Measurements from ENCODE around the gene HSD3B1.
A peak's percentile ranks its signal among the peaks of the same experiment; 100 is the strongest.
"Not testable (repeated sequence)": the region's sequence is repeated elsewhere in the genome, so short reads cannot be mapped to it uniquely, and the experiment has no call there.

HSD3B1 gene

DNA sequence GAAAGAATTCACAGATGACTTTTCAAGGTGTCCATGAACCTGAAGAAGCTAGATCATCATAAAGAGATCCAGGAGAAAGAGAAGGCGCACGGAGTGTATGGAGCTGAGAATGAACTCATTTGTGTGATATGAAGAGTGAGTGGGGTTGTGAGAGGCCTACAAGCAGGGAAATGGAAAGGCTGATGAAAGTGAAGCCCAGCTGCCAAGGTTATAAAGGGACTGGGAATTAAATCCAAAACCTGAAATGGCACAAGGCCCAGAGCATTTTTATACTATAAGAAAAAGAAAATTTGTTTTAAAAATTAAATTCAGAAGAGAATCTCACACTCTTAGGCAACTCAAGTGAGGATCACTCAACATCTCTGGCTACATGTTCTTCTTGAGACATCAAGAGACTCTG is 43.4 kb downstream of the HSD3B1 start:
- TF ChIP-seq, protein P1, sequence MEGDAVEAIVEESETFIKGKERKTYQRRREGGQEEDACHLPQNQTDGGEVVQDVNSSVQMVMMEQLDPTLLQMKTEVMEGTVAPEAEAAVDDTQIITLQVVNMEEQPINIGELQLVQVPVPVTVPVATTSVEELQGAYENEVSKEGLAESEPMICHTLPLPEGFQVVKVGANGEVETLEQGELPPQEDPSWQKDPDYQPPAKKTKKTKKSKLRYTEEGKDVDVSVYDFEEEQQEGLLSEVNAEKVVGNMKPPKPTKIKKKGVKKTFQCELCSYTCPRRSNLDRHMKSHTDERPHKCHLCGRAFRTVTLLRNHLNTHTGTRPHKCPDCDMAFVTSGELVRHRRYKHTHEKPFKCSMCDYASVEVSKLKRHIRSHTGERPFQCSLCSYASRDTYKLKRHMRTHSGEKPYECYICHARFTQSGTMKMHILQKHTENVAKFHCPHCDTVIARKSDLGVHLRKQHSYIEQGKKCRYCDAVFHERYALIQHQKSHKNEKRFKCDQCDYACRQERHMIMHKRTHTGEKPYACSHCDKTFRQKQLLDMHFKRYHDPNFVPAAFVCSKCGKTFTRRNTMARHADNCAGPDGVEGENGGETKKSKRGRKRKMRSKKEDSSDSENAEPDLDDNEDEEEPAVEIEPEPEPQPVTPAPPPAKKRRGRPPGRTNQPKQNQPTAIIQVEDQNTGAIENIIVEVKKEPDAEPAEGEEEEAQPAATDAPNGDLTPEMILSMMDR (IDR thresholded peaks at IDR 0.05; ENCODE audit: insufficient read depth, low read depth, low read length, missing control alignments) = no peak
- no peak overlapping the region for H3K4me3 ChIP-seq (ENCODE audit: low read length)
- DNase-seq (ENCODE audit: low read depth) = no peak

DNA sequence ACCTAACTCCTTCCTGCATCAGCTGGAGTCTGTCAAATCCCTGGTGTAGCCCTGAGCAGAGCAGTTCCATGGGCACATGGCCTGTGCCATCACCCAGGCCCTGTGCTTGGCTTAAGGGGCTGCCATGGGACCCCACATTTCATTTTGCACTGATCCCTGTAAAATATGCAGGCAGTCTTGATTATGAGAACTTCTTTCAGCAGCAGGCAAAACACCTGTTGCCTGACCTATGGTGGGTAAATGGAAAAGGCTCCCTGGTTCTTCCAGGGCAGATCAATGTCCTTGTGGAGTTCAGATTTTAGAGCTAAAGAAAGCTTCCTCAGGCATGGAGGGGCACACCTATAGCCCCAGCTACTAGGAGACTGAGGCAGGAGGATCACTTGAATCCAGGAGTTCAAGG is 44.2 kb downstream of the HSD3B1 start:
- TF ChIP-seq, protein P1 (IDR thresholded peaks at IDR 0.05; ENCODE audit: insufficient read depth, low read depth, low read length, missing control alignments) = no peak
- DNase-seq (ENCODE audit: low read depth) = no peak
- H3K4me3 ChIP-seq (ENCODE audit: low read length) = no peak overlapping the region

DNA sequence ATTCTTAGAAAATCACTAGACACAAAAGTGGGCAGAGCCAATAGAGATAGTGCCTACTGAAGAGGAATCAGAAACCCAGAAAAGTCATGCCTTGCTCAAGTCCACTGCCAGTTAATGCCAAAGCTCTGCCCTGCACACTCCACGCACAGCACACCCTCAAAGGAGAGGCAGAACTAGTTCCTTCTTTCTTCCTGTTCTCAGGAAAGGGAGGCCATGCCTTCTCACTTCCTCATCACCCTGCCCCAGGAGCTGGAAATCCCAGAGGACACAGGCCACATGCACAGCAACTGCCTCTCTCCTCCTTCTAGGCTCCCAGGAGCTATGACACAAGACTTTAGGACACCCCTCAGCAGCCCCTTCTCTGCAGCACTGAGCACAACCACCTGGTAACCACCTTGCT is 45.6 kb downstream of the HSD3B1 start:
- not testable (repeated sequence) for H3K4me3 ChIP-seq (ENCODE audit: low read length); DNase-seq (ENCODE audit: low read depth)

DNA sequence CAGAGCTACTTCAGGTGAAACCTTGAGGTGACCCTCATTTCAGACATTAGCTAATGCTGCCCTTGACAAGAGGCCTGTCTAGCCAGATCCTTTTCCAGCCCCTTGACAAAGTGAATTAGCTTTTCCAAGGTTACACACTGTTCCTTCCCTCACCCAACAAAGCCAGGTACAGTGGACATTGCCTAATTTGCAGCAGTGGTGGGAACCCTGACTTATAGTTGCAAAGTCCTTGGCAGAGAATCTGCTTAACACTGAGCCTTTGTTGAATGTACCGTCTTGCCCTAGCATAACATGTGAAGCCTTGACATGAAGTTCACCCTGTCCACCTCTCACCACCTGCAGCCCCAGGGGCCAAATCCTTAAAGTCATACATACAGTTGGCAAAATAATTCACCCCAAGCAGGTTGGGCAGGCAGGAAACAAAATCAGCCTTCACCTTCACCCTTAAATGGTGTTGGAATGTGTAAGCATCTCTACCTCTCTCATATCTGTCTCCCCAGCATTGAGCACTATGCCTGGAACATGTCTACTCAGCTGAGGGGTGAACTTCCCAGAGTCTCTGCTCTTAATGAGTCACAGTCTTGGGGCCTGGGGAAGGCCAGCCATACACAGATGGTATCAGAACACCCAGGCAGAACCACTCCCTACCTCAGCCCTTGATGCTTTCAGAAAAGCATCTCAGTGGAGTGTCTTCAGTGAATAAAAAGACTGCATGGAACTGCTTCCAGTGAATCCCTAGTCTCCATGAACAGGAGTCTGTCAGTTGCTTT is 46.5 kb downstream of the HSD3B1 start:
- DNase-seq (ENCODE audit: low read depth) = peak; percentile 26
- H3K4me3 ChIP-seq (ENCODE audit: low read length) = not testable (repeated sequence)

DNA sequence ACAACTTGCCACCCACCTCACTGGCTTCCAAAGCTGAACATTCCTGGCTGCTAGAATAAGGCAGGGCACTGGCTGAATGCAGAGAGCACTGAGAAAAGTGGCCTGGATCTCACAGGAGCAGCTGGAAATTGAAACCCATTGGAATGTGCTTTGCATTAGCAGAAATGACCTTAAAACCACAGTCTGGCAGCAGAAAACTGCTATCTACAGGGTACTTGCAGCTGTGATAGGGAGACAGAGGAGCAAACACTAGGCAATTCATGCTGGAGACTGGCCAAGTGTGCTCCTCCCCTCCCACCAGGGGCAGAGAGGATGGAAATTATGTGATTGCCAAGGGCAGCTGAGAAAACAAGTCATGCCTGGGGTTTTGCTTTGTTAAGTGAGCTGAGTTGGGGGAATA is 47.2 kb downstream of the HSD3B1 start:
- DNase-seq (ENCODE audit: low read depth) = no peak
- TF ChIP-seq, protein P1 (IDR thresholded peaks at IDR 0.05; ENCODE audit: insufficient read depth, low read depth, low read length, missing control alignments) = no peak
- no peak overlapping the region for H3K4me3 ChIP-seq (ENCODE audit: low read length)

DNA sequence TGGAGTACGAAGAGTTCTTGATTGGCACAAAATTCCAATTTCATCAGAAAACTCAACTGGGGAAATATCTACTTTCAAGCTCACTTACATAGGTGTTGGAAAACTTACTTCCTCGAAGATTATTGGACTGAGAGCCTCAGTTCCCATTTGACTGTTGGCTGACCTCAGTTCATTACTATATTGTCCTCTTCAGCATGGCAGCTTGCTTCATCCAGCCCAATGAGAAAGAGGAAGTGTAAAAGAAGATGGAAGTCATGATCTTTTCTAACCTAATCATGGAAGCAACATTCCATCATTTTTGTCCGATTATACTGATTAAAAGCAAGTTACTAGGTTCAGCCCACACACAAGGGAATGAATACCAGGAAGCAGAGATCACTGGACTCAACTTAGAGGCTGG is 49.4 kb downstream of the HSD3B1 start:
- no peak overlapping the region for H3K4me3 ChIP-seq (ENCODE audit: low read length)
- no peak for DNase-seq (ENCODE audit: low read depth)
- TF ChIP-seq, protein P1 (IDR thresholded peaks at IDR 0.05; ENCODE audit: insufficient read depth, low read depth, low read length, missing control alignments) = no peak

DNA sequence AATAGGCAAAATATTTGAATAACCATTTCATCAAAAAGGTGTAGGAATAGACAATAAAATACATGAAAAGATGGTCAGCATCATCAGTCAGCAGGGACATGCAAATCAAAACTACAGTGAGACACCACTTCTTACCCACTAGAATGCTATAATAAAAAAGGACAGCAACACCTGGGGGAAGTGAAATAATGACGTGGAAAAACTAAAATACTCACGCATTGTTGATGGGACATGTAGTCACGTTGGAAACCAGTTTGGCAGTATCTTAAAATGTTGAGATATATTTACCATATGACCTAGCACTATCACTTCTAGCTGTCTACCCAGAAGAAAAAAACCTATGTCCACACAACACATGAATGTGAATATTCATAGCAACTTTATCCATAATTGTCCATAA is 53.4 kb downstream of the HSD3B1 start:
- not testable (repeated sequence) for DNase-seq (ENCODE audit: low read depth); H3K4me3 ChIP-seq (ENCODE audit: low read length)

DNA sequence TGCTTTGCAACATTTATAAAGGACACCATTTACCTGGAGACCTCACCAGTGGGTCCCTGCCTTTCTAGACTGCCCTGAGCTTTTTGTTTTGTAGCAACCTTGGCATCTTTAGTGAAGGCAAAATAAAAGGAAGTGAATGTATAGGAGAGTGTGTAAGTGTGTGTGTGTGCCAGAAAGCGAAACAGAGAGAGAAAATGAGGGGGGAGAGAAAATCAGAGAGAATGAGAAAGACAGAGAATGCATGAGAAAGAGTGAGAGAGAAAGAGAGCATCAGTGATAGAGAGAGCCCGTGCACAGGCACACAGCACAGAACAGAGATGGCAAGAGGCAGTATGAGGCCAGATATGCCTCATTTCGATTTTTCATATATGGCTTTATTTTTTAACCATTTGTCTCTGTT is 57.5 kb downstream of the HSD3B1 start:
- no peak for DNase-seq (ENCODE audit: low read depth)
- TF ChIP-seq, protein P1 (IDR thresholded peaks at IDR 0.05; ENCODE audit: insufficient read depth, low read depth, low read length, missing control alignments) = no peak

More for the DNA sequence above, 57.5 kb downstream of the HSD3B1 start:
- H3K4me3 ChIP-seq (ENCODE audit: low read length) = no peak overlapping the region

Measured in epithelial cell of esophagus (primary cell).